Neural crest cell (in vitro differentiated cells): ENCODE measurements around the gene RGS16. TPM values are rescaled to one million over a fixed set of nuclear protein-coding genes. Genes with fewer than 3 reads are reported as not detected.

Source experiments
- DNase-seq: peaks from one replicate; pipeline ENCODE4 v3.0.0; 2021; ENCODE audit warnings: low read depth, mixed read lengths, low spot score
- H3K27ac Mint-ChIP-seq: one replicate; pipeline ENCODE4 v1.8.0; 2021; ENCODE audit warnings: mild to moderate bottlenecking, mixed read lengths; ENCODE audit not compliant: unreplicated experiment
- H3K27me3 Mint-ChIP-seq: 2 replicates; pipeline ENCODE4 v1.8.0; 2021; ENCODE audit warnings: low read depth, mild to moderate bottlenecking, mixed read lengths
- H3K36me3 Mint-ChIP-seq: 2 replicates; pipeline ENCODE4 v1.8.0; 2021; ENCODE audit warnings: low read depth, mild to moderate bottlenecking, mixed read lengths
- H3K4me1 Mint-ChIP-seq: 2 replicates; pipeline ENCODE4 v1.8.0; 2021; ENCODE audit warnings: mixed read lengths
- H3K4me3 Mint-ChIP-seq: one replicate; pipeline ENCODE4 v1.8.0; 2021; ENCODE audit warnings: mild to moderate bottlenecking, mixed read lengths
- H3K9me3 Mint-ChIP-seq: 2 replicates; pipeline ENCODE4 v1.8.0; 2021; ENCODE audit warnings: mixed read lengths
- total RNA-seq: library from RNA; stranded (reverse); gene quantifications from 2 replicates; pipeline ENCODE4 v1.2.1, GENCODE V29; 2021
- TF ChIP-seq, protein P1 (sequence below): fragments of 200-600 bp; sonication (generic); conservative IDR thresholded peaks from 2 replicates; pipeline ENCODE4 v1.5.0; 2021; ENCODE audit warnings: antibody characterized with exemption, mild to moderate bottlenecking

Gene RGS16
- total RNA-seq, 1 donor from 2014 or later: 6.4 TPM

DNA sequence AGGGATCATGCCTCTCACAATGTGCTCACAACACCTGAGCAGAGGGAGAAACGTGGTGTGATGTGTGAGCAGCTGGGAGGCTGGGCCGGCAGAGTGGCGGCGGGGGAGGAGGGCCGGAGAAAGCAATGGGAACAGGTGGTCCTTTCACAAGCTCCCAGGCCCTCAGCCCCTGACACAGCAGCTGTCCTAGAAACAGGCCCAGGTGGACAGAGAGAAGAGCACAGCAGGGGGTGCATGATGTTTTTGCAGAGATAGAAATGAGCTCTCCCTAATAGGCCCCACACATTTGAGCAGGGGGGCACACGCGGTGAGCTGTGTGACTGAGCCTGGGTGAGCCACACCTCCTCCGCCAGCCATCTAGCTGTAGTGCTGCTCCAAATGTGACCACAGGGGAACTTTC lies 7.6 kb upstream of the RGS16 start:
- Mint-ChIP-seq H3K9me3 (no peaks in the 10 kb centered on the region), H3K36me3 (no peaks in the 10 kb centered on the region), H3K4me1 (peaks cover 74% of the 10 kb centered on the region), H3K27me3 (peaks cover 18% of the 10 kb centered on the region), H3K4me3 (peak overlapping the region; percentile 18), H3K27ac (no peak overlapping the region)
- TF ChIP-seq, protein P1, sequence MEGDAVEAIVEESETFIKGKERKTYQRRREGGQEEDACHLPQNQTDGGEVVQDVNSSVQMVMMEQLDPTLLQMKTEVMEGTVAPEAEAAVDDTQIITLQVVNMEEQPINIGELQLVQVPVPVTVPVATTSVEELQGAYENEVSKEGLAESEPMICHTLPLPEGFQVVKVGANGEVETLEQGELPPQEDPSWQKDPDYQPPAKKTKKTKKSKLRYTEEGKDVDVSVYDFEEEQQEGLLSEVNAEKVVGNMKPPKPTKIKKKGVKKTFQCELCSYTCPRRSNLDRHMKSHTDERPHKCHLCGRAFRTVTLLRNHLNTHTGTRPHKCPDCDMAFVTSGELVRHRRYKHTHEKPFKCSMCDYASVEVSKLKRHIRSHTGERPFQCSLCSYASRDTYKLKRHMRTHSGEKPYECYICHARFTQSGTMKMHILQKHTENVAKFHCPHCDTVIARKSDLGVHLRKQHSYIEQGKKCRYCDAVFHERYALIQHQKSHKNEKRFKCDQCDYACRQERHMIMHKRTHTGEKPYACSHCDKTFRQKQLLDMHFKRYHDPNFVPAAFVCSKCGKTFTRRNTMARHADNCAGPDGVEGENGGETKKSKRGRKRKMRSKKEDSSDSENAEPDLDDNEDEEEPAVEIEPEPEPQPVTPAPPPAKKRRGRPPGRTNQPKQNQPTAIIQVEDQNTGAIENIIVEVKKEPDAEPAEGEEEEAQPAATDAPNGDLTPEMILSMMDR: no peak
- no peak for DNase-seq

DNA sequence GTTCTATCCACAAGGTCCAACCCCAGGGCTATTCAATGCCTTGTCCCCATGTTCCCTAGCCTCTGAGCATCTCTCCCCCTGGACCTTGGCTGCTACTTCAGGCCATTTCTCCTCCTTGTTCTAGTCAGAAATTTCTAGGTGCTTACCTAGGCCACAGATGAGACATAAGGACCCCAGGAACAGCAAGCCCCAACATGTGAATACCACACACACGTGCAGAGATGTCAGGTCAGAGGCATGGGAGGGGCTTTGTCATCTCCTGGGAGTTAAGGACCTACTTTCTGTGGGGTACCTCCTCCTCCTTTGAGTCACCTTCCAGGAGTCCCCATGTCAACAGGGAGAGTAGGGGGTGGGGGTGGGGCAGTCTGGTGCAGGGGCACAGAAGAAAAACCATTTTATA lies 7.1 kb upstream of the RGS16 start:
- Mint-ChIP-seq H3K4me3 (peak overlapping the region; percentile 18), H3K4me1 (peaks cover 74% of the 10 kb centered on the region)
- no peak for DNase-seq

DNA sequence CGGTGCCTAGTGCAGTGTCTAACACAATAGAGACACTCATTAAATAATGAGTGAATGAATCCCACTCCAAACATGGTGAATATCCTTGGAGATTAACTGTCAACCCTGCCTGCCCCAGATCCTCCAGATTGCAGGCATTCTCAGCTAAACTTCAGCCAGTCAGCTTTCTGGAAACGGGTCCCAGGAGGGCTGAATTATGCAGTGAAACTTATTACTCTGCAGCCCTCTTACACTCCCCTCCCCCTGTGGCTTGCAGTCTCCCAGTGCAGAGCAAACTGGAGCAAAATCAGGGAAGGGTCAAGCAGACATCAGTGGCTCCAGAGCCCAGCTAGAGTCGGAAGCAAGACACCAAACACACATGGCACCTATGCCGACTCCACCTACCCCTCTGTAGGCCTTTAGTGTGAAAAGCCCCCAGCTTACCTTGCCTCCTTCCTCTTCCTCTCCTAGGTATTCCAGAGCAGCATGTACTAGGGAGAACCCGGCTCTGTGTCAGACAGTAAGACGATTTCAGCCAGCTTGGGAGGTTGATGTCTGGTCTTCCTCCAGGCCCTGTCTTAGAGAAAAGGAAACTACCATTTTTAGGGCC lies 6.5 kb upstream of the RGS16 start:
- Mint-ChIP-seq H3K27ac (peak overlapping the region; percentile 61), H3K9me3 (no peaks in the 10 kb centered on the region), H3K36me3 (no peaks in the 10 kb centered on the region), H3K27me3 (peaks cover 8% of the 10 kb centered on the region), H3K4me1 (peaks cover 69% of the 10 kb centered on the region), H3K4me3 (no peak overlapping the region)
- no peak for DNase-seq
- TF ChIP-seq, protein P1: no peak

More for the DNA sequence above, 7.1 kb upstream of the RGS16 start:
- Mint-ChIP-seq H3K36me3 (no peaks in the 10 kb centered on the region), H3K27ac (no peak overlapping the region), H3K9me3 (no peaks in the 10 kb centered on the region), H3K27me3 (peaks cover 14% of the 10 kb centered on the region)
- TF ChIP-seq, protein P1: no peak

DNA sequence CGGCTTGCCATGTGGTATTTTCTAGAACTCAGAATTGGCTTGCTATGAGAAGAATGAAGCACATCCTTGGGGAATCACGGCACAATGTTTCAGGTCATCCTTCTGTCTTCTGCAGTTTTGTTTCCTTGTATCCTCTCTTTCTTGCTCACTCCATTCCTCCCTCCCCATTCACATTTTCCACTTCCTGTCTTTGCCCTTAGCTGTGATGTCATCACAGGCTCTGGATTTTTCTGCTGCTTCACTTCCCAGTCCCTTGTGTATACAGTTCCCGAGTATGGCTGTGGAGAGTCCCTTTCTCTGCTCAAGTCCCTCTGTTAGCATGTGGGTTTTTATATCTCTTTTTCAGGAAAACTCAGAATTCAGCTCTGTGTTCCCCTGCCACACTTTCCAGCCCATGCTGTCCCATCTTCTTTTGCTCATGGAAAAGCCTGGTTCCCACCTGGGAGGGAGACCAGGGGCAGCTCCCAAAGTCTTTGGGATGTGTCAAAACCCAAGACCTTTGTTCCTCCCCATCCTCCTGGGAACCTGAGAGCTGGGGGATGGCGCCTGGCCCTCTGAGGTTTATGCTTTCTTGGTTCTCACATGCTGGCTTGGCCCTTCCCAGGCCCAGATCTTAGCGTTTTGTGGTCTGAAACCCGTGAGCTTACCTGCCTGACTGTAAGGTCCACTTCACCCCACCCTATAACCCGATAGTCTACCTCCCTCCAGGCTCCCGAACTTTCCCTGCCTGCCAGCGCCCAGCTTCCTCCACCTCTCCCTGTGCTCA lies 4.8 kb upstream of the RGS16 start:
- TF ChIP-seq, protein P1: no peak
- Mint-ChIP-seq H3K27ac (no peak overlapping the region), H3K36me3 (no peaks in the 10 kb centered on the region), H3K4me3 (no peak overlapping the region), H3K4me1 (peaks cover 67% of the 10 kb centered on the region), H3K27me3 (peaks cover 3% of the 10 kb centered on the region), H3K9me3 (no peaks in the 10 kb centered on the region)
- no peak for DNase-seq

DNA sequence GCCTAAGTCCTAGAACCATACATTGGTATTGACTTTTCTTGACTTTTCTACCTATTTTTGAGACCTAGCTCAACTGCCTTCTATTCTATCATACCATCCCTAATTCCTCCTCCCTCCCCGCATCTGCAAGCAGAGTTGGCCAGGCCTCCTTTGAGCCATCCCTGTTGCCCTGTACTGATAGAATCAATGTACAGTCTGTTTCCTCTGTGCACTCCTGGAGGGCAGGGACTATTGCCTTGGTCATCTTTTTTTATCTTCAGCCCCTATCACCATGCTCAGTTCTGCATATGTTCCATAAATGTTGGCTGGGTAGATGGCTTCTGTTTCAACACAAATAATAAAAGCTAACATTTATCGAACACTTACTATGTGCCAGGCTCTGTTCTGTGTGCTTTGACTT lies 4.0 kb upstream of the RGS16 start:
- Mint-ChIP-seq H3K36me3 (no peaks in the 10 kb centered on the region), H3K27me3 (peaks cover under 1% of the 10 kb centered on the region), H3K4me3 (no peak overlapping the region), H3K9me3 (no peaks in the 10 kb centered on the region), H3K27ac (peak overlapping the region; percentile 68), H3K4me1 (peaks cover 64% of the 10 kb centered on the region)
- no peak for DNase-seq
- TF ChIP-seq, protein P1: no peak
